Activated naive CD8-positive, alpha-beta T cell treated with anti-CD3 and anti-CD28 coated beads, Interleukin-2, amount 50 U/mL, for 16 hours (primary cell): ENCODE results near the gene KCNQ5.

Source experiments
- DNase-seq: peaks from one replicate; pipeline ENCODE4 v3.0.0-alpha.2; 2020; ENCODE audit warnings: low read depth, low spot score

The KCNQ5 gene

GRCh38 chr6:72675396-72675795 lies 53.5 kb downstream of the KCNQ5 start:
- DNase-seq: no peak

GRCh38 chr6:72676995-72677394 lies 55.1 kb downstream of the KCNQ5 start:
- no peak for DNase-seq

GRCh38 chr6:72677740-72678139 lies 55.9 kb downstream of the KCNQ5 start:
- DNase-seq: no peak

GRCh38 chr6:72683797-72684196 lies 61.9 kb downstream of the KCNQ5 start:
- DNase-seq: no peak

- DNase-seq: no peak
Measured at GRCh38 chr6:72689107-72689954, 67.5 kb downstream of the KCNQ5 start.

- no peak for DNase-seq
Measured at GRCh38 chr6:72691249-72691648, 69.4 kb downstream of the KCNQ5 start.

GRCh38 chr6:72696055-72696454 lies 74.2 kb downstream of the KCNQ5 start:
- no peak for DNase-seq

- DNase-seq: no peak
Measured at GRCh38 chr6:72699159-72699558, 77.3 kb downstream of the KCNQ5 start.

- DNase-seq: no peak
Measured at GRCh38 chr6:72702421-72702820, 80.6 kb downstream of the KCNQ5 start.

GRCh38 chr6:72703093-72703492 lies 81.2 kb downstream of the KCNQ5 start:
- no peak for DNase-seq

GRCh38 chr6:72704979-72705378 lies 83.1 kb downstream of the KCNQ5 start:
- no peak for DNase-seq

- no peak for DNase-seq
Measured at GRCh38 chr6:72709431-72709830, 87.6 kb downstream of the KCNQ5 start.

GRCh38 chr6:72711731-72712130 lies 89.9 kb downstream of the KCNQ5 start:
- no peak for DNase-seq

- no peak for DNase-seq
Measured at GRCh38 chr6:72712910-72713309, 91.0 kb downstream of the KCNQ5 start.

GRCh38 chr6:72715119-72715518 lies 93.3 kb downstream of the KCNQ5 start:
- DNase-seq: no peak

- DNase-seq: no peak
Measured at GRCh38 chr6:72716916-72717315, 95.1 kb downstream of the KCNQ5 start.

GRCh38 chr6:72720464-72720863 lies 98.6 kb downstream of the KCNQ5 start:
- DNase-seq: no peak

GRCh38 chr6:72721346-72721745 lies 99.5 kb downstream of the KCNQ5 start:
- DNase-seq: no peak

GRCh38 chr6:72724545-72724944 lies 102.7 kb downstream of the KCNQ5 start:
- no peak for DNase-seq

- no peak for DNase-seq
Measured at GRCh38 chr6:72728706-72729343, 107.0 kb downstream of the KCNQ5 start.

- no peak for DNase-seq
Measured at GRCh38 chr6:72733045-72733444, 111.2 kb downstream of the KCNQ5 start.

- DNase-seq: no peak
Measured at GRCh38 chr6:72738091-72738490, 116.2 kb downstream of the KCNQ5 start.

GRCh38 chr6:72739368-72739779 lies 117.5 kb downstream of the KCNQ5 start:
- DNase-seq: no peak
